H9 (cell line): ENCODE measurements around the gene SCD5. TPM values are rescaled to one million over a fixed set of nuclear protein-coding genes. Genes with fewer than 3 reads are reported as not detected.
A peak's percentile ranks its signal among the peaks of the same experiment; 100 is the strongest.

Experiments
- DNase-seq: peaks from one replicate; pipeline ENCODE4 v3.0.0-alpha.2; 2017
- H2AFZ ChIP-seq: one replicate; pipeline ENCODE4 v1.6.1; 2013; ENCODE audit warnings: mild to moderate bottlenecking, low read length, control low read depth, moderate library complexity
- H2AK5ac ChIP-seq: 2 replicates; pipeline ENCODE4 v1.6.1; 2013; ENCODE audit warnings: low read length, control low read depth, mixed read lengths; ENCODE audit not compliant: insufficient read length
- H2BK120ac ChIP-seq: one replicate; pipeline ENCODE4 v1.6.1; 2013; ENCODE audit warnings: low read depth, mild to moderate bottlenecking, low read length, control low read depth, inconsistent platforms; ENCODE audit not compliant: poor library complexity, severe bottlenecking
- H2BK12ac ChIP-seq: 2 replicates; pipeline ENCODE4 v1.6.1; 2013; ENCODE audit warnings: low read length, control low read depth, mixed read lengths, low read depth; ENCODE audit not compliant: insufficient read length
- H2BK15ac ChIP-seq: 2 replicates; pipeline ENCODE4 v1.6.1; 2013; ENCODE audit warnings: low read depth, low read length, control low read depth
- H2BK20ac ChIP-seq: one replicate; pipeline ENCODE4 v1.6.1; 2013; ENCODE audit warnings: low read depth, mild to moderate bottlenecking, low read length, control low read depth, inconsistent platforms; ENCODE audit not compliant: poor library complexity, severe bottlenecking
- H2BK5ac ChIP-seq: 2 replicates; pipeline ENCODE4 v1.6.1; 2013; ENCODE audit warnings: low read length, control low read depth, mixed read lengths; ENCODE audit not compliant: insufficient read length
- H3K14ac ChIP-seq: 2 replicates; pipeline ENCODE4 v1.6.1; 2013; ENCODE audit warnings: low read length, control low read depth; ENCODE audit not compliant: insufficient read depth
- H3K18ac ChIP-seq: 2 replicates; pipeline ENCODE4 v1.6.1; 2013; ENCODE audit warnings: low read depth, mild to moderate bottlenecking, mixed read lengths, low read length, control low read depth; ENCODE audit not compliant: insufficient read length
- H3K23ac ChIP-seq: 2 replicates; pipeline ENCODE4 v1.6.1; 2013; ENCODE audit warnings: low read length, control low read depth, mixed read lengths, low read depth; ENCODE audit not compliant: insufficient read length
- H3K23me2 ChIP-seq: 2 replicates; pipeline ENCODE4 v1.6.1; 2013; ENCODE audit warnings: low read depth, mild to moderate bottlenecking, mixed read lengths, low read length, control low read depth; ENCODE audit not compliant: insufficient read length, poor library complexity, severe bottlenecking
- H3K27ac ChIP-seq: 2 replicates; pipeline ENCODE4 v1.5.1; 2013; ENCODE audit warnings: low read length, control low read depth, mixed read lengths, low read depth; ENCODE audit not compliant: insufficient read length
- H3K27me3 ChIP-seq: 2 replicates; pipeline ENCODE4 v1.6.1; 2013; ENCODE audit warnings: low read length, control low read depth, inconsistent platforms; ENCODE audit not compliant: insufficient read depth
- H3K4ac ChIP-seq: 2 replicates; pipeline ENCODE4 v1.6.1; 2013; ENCODE audit warnings: low read depth, mild to moderate bottlenecking, control low read depth, inconsistent platforms, low read length, moderate library complexity
- H3K4me1 ChIP-seq: 2 replicates; pipeline ENCODE4 v1.6.1; 2013; ENCODE audit warnings: low read length, control low read depth, inconsistent platforms; ENCODE audit not compliant: insufficient read depth
- H3K4me2 ChIP-seq: 2 replicates; pipeline ENCODE4 v1.6.1; 2013; ENCODE audit warnings: low read length, control low read depth, mixed read lengths; ENCODE audit not compliant: insufficient read length, insufficient read depth
- H3K56ac ChIP-seq: 2 replicates; pipeline ENCODE4 v1.6.1; 2013; ENCODE audit warnings: low read depth, mild to moderate bottlenecking, mixed read lengths, low read length, control low read depth; ENCODE audit not compliant: insufficient read length
- H3K79me1 ChIP-seq: 2 replicates; pipeline ENCODE4 v1.6.1; 2013; ENCODE audit warnings: low read depth, mild to moderate bottlenecking, moderate library complexity, low read length, control low read depth, inconsistent platforms; ENCODE audit not compliant: insufficient read depth, poor library complexity, severe bottlenecking
- H3K79me2 ChIP-seq: 2 replicates; pipeline ENCODE4 v1.6.1; 2013; ENCODE audit warnings: low read length, control low read depth, inconsistent platforms; ENCODE audit not compliant: insufficient read depth
- H3K9ac ChIP-seq: 2 replicates; pipeline ENCODE4 v1.6.1; 2013; ENCODE audit warnings: low read length, control low read depth, mixed read lengths; ENCODE audit not compliant: insufficient read length; ENCODE audit errors: extremely low read depth
- H3K9me3 ChIP-seq: one replicate; pipeline ENCODE4 v1.6.1; 2013; ENCODE audit warnings: low read depth, low read length, inconsistent platforms; ENCODE audit not compliant: control insufficient read depth
- H3T11ph ChIP-seq: one replicate; pipeline ENCODE4 v1.6.1; 2013; ENCODE audit warnings: mild to moderate bottlenecking, low read length, control low read depth, inconsistent platforms
- H4K20me1 ChIP-seq: one replicate; pipeline ENCODE4 v1.6.1; 2013; ENCODE audit not compliant: control insufficient read depth, insufficient read length, insufficient read depth
- H4K5ac ChIP-seq: 2 replicates; pipeline ENCODE4 v1.6.1; 2013; ENCODE audit warnings: low read depth, mild to moderate bottlenecking, mixed read lengths, low read length, control low read depth; ENCODE audit not compliant: insufficient read length
- H4K8ac ChIP-seq: replicated peaks from 2 replicates; pipeline ENCODE4 v1.6.1; 2013; ENCODE audit warnings: low read length, control low read depth, mixed read lengths, low read depth; ENCODE audit not compliant: insufficient read length
- H4K91ac ChIP-seq: 2 replicates; pipeline ENCODE4 v1.6.1; 2013; ENCODE audit warnings: low read depth, mild to moderate bottlenecking, moderate library complexity, mixed read lengths, low read length, control low read depth; ENCODE audit not compliant: insufficient read length
- H3K27ac Mint-ChIP-seq, 3 experiments: 2 replicates in 2 of 3; 3 replicates in 1 of 3; pipeline ENCODE4 v1.8.0; 2020 to 2021; ENCODE audit warnings: mixed read lengths in 3 of 3, mild to moderate bottlenecking in 1 of 3, moderate library complexity in 1 of 3
- H3K27me3 Mint-ChIP-seq: 2 replicates; pipeline ENCODE4 v1.8.0; 2021; ENCODE audit warnings: low read depth, mild to moderate bottlenecking, moderate library complexity, mixed read lengths
- H3K36me3 Mint-ChIP-seq, 3 experiments: 2 replicates in 2 of 3; 3 replicates in 1 of 3; pipeline ENCODE4 v1.8.0; 2020 to 2021; ENCODE audit warnings: low read depth in 3 of 3, mixed read lengths in 3 of 3; ENCODE audit not compliant: insufficient read depth in 1 of 3
- H3K4me1 Mint-ChIP-seq, 2 experiments: 2 replicates each; pipeline ENCODE4 v1.8.0; 2020; ENCODE audit warnings: mixed read lengths in 2 of 2
- H3K4me3 Mint-ChIP-seq, 2 experiments: 2 replicates in 1 of 2; 3 replicates in 1 of 2; pipeline ENCODE4 v1.8.0; 2020 to 2021; ENCODE audit warnings: mild to moderate bottlenecking in 2 of 2, mixed read lengths in 2 of 2, moderate library complexity in 1 of 2
- H3K9me3 Mint-ChIP-seq, 2 experiments: 2 replicates in 1 of 2; 3 replicates in 1 of 2; pipeline ENCODE4 v1.8.0; 2020; ENCODE audit warnings: mild to moderate bottlenecking in 2 of 2, mixed read lengths in 2 of 2, moderate library complexity in 1 of 2
- CTCF ChIP-seq: fragments of 200-600 bp; sonication (generic); conservative IDR thresholded peaks from 3 replicates; pipeline ENCODE4 v1.8.0; 2021; ENCODE audit warnings: antibody characterized with exemption, mild to moderate bottlenecking
- WGBS: extraction: QIAGEN DNeasy Blood & Tissue Kit; methylation state at CpG from one replicate; pipeline ENCODE4 v1.1.7; 2013; ENCODE audit warnings: missing lambda C conversion rate, low lambda C conversion rate, mixed read lengths; ENCODE audit not compliant: insufficient read length; ENCODE audit errors: extremely low coverage; 5-methylcytosine and 5-hydroxymethylcytosine counted together
- total RNA-seq: library from RNA; stranded (reverse); gene quantifications from 2 replicates; pipeline ENCODE4 v1.2.1, GENCODE V29; 2021

SCD5 gene
- total RNA-seq, 1 experiment from 2014 or later: 0.68 TPM

GRCh38 chr4:82811838-82812341 is 13.3 kb upstream of the SCD5 start:
- H3K4me1 ChIP-seq: no peaks in the 10 kb centered on the region; the same call in 1 of the 2 replicates
- no peak overlapping the region for H2AFZ ChIP-seq
- H2BK20ac ChIP-seq: no peak overlapping the region
- H3K23ac ChIP-seq: no peak overlapping the region
- no peak overlapping the region for H2BK15ac ChIP-seq
- H2BK120ac ChIP-seq: no peak overlapping the region
- Mint-ChIP-seq H3K27ac (no peak overlapping the region; a peak in 2 of 7 replicates), H3K27me3 (peaks cover 70% of the 10 kb centered on the region), H3K9me3 (no peaks in the 10 kb centered on the region), H3K36me3 (peaks cover 0 to 2% (median 0%) of the 10 kb centered on the region in 3 experiments; a peak in 1 of 7 replicates), H3K4me1 (peaks cover 14% of the 10 kb centered on the region in 2 experiments), H3K4me3 (no peak overlapping the region; a peak in 1 of 5 replicates)
- no peak overlapping the region for H3K9ac ChIP-seq
- no peaks in the 10 kb centered on the region for H3K79me1 ChIP-seq
- H2BK12ac ChIP-seq: no peak overlapping the region
- no CpG with 5 or more reads among the region's 6 CpGs for WGBS
- H4K91ac ChIP-seq: no peak overlapping the region
- no peak overlapping the region for H3T11ph ChIP-seq
- no peak overlapping the region for H3K27ac ChIP-seq
- H3K56ac ChIP-seq: no peak overlapping the region
- H4K20me1 ChIP-seq: no peaks in the 10 kb centered on the region
- H2BK5ac ChIP-seq: no peak overlapping the region
- H3K23me2 ChIP-seq: peaks cover 4% of the 10 kb centered on the region
- no peak overlapping the region for H2AK5ac ChIP-seq
- H3K9me3 ChIP-seq: no peaks in the 10 kb centered on the region
- H3K4ac ChIP-seq: no peak overlapping the region
- no peak for TF ChIP-seq CTCF
- no peak overlapping the region for H3K14ac ChIP-seq
- no peak overlapping the region for H3K18ac ChIP-seq
- no peak for DNase-seq
- H3K4me2 ChIP-seq: peak overlapping the region; percentile 21
- H3K79me2 ChIP-seq: no peaks in the 10 kb centered on the region
- H3K27me3 ChIP-seq: peaks cover 20% of the 10 kb centered on the region; the same call in 1 of the 2 replicates
- no peak overlapping the region for H4K8ac ChIP-seq
- H4K5ac ChIP-seq: no peak overlapping the region
